HUES64 (cell line): ENCODE measurements around the gene ETFA.

ENCODE experiments used
- H3K27ac ChIP-seq: 2 replicates; pipeline ENCODE4 v1.7.0; 2013; ENCODE audit warnings: low read depth, low read length, inconsistent platforms
- H3K27me3 ChIP-seq: 2 replicates; pipeline ENCODE4 v1.6.1; 2013; ENCODE audit warnings: mild to moderate bottlenecking, low read length; ENCODE audit not compliant: insufficient read depth
- H3K36me3 ChIP-seq: 2 replicates; pipeline ENCODE4 v1.6.1; 2013; ENCODE audit warnings: mild to moderate bottlenecking, low read length; ENCODE audit not compliant: insufficient read depth
- H3K4me1 ChIP-seq: 2 replicates; pipeline ENCODE4 v1.6.1; 2013; ENCODE audit warnings: mild to moderate bottlenecking, low read length, moderate library complexity; ENCODE audit not compliant: insufficient read depth
- H3K4me3 ChIP-seq: 2 replicates; pipeline ENCODE4 v1.5.1; 2013; ENCODE audit warnings: mild to moderate bottlenecking, low read length, moderate library complexity
- H3K9ac ChIP-seq: 2 replicates; pipeline ENCODE4 v1.6.1; 2013; ENCODE audit warnings: mild to moderate bottlenecking, low read depth, low read length
- H3K9me3 ChIP-seq: 2 replicates; pipeline ENCODE4 v1.6.1; 2013; ENCODE audit warnings: low read depth, low read length; ENCODE audit not compliant: insufficient read depth
- WGBS: fragments of 150-250, 120-280 bp; methylation state at CpG from one replicate; pipeline ENCODE4 v1.1.7; 2013; ENCODE audit warnings: missing lambda C conversion rate; 5-methylcytosine and 5-hydroxymethylcytosine counted together

The ETFA gene

GRCh38 chr15:76234337-76234889, 76.9 kb downstream of the ETFA start:
- Histone ChIP-seq H3K9ac (no peak overlapping the region), H3K4me1 (peaks cover 15% of the 10 kb centered on the region), H3K4me3 (no peak overlapping the region), H3K27ac (no peak overlapping the region), H3K36me3 (peaks cover 7% of the 10 kb centered on the region; the same call in 1 of the 2 replicates), H3K9me3 (no peaks in the 10 kb centered on the region), H3K27me3 (no peaks in the 10 kb centered on the region)
- WGBS: 38% methylated on average over 4 of the region's 4 CpGs

GRCh38 chr15:76233921-76234320, 77.3 kb downstream of the ETFA start:
- 91% methylated on average over 1 of the region's 1 CpG for WGBS
- H3K27ac ChIP-seq: no peak overlapping the region
- H3K27me3 ChIP-seq: no peaks in the 10 kb centered on the region
- peaks cover 15% of the 10 kb centered on the region for H3K4me1 ChIP-seq
- no peaks in the 10 kb centered on the region for H3K9me3 ChIP-seq
- peaks cover 7% of the 10 kb centered on the region; the same call in 1 of the 2 replicates for H3K36me3 ChIP-seq
- H3K4me3 ChIP-seq: no peak overlapping the region
- H3K9ac ChIP-seq: no peak overlapping the region

GRCh38 chr15:76229266-76229665, 82.0 kb downstream of the ETFA start:
- no peaks in the 10 kb centered on the region for H3K9me3 ChIP-seq
- no peak overlapping the region for H3K4me3 ChIP-seq
- H3K36me3 ChIP-seq: peaks cover 22% of the 10 kb centered on the region
- peaks cover 6% of the 10 kb centered on the region for H3K4me1 ChIP-seq
- no peak overlapping the region for H3K27ac ChIP-seq
- no peaks in the 10 kb centered on the region for H3K27me3 ChIP-seq
- H3K9ac ChIP-seq: no peak overlapping the region
- WGBS: 40% methylated on average over 1 of the region's 1 CpG

DNA sequence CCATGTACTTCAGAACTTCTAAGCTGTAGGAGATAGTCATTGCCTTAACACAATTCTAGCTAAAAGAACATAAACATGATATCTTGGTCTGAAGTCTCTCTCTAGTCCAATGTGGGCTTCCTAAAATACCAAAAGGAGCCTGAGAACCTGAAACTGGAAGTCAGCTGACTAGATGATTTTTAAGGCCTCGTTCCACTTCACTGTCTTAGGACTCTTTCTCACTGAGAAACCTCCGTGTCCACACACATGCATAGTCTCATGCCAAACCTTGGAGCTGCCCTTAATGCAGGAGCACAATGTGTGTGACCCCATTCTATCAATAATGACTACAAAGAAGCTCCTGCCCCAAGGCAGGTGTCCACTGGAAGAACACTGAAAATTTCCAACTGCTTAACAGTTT, 87.7 kb downstream of the ETFA start:
- Histone ChIP-seq H3K27ac (no peak overlapping the region), H3K9me3 (peaks cover 3% of the 10 kb centered on the region; the same call in 1 of the 2 replicates), H3K36me3 (peaks cover 26% of the 10 kb centered on the region), H3K4me1 (no peaks in the 10 kb centered on the region), H3K27me3 (no peaks in the 10 kb centered on the region), H3K9ac (no peak overlapping the region), H3K4me3 (no peak overlapping the region)
- WGBS: 92% methylated on average over 2 of the region's 2 CpGs

DNA sequence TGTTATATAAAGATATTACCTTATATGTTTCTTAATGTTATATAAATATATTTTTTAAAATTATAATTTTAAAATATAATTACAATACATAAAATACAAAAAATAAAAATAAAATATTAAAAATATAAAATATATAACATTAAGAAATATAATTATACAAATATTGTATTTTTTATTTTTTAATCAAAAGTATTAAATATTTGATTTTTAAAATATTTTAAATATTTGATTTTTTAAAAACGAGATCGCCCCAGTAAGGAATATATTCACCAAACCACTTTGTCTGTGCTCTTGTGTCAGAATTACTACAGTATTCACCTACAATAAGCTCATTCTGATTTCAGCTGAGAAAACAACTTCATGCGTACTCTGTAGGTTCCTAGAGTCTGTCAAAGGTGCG, 89.1 kb downstream of the ETFA start:
- Histone ChIP-seq H3K9me3 (peaks cover 3% of the 10 kb centered on the region; the same call in 1 of the 2 replicates), H3K4me3 (no peak overlapping the region), H3K36me3 (peaks cover 23% of the 10 kb centered on the region)

GRCh38 chr15:76221085-76221767, 90.0 kb downstream of the ETFA start:
- H3K4me3 ChIP-seq: no peak overlapping the region
- no peak overlapping the region for H3K9ac ChIP-seq
- H3K9me3 ChIP-seq: peaks cover 3% of the 10 kb centered on the region; the same call in 1 of the 2 replicates
- WGBS: no CpG with 5 or more reads among the region's 1 CpG
- H3K36me3 ChIP-seq: peaks cover 23% of the 10 kb centered on the region
- no peaks in the 10 kb centered on the region for H3K27me3 ChIP-seq
- H3K27ac ChIP-seq: no peak overlapping the region
- no peaks in the 10 kb centered on the region for H3K4me1 ChIP-seq

More for the DNA sequence above, 89.1 kb downstream of the ETFA start:
- 94% methylated on average over 4 of the region's 4 CpGs for WGBS
- no peak overlapping the region for H3K9ac ChIP-seq
- no peak overlapping the region for H3K27ac ChIP-seq
- no peaks in the 10 kb centered on the region for H3K4me1 ChIP-seq
- H3K27me3 ChIP-seq: no peaks in the 10 kb centered on the region

- Histone ChIP-seq H3K27me3 (no peaks in the 10 kb centered on the region), H3K36me3 (peaks cover 23% of the 10 kb centered on the region), H3K4me3 (no peak overlapping the region), H3K27ac (no peak overlapping the region), H3K9me3 (peaks cover 3% of the 10 kb centered on the region; the same call in 1 of the 2 replicates), H3K9ac (no peak overlapping the region), H3K4me1 (no peaks in the 10 kb centered on the region)
- 98% methylated on average over 3 of the region's 5 CpGs for WGBS
Measured at GRCh38 chr15:76217882-76218217, 93.4 kb downstream of the ETFA start.

GRCh38 chr15:76217029-76217881, 94.0 kb downstream of the ETFA start:
- peaks cover 3% of the 10 kb centered on the region; the same call in 1 of the 2 replicates for H3K9me3 ChIP-seq
- H3K4me1 ChIP-seq: no peaks in the 10 kb centered on the region
- H3K27ac ChIP-seq: no peak overlapping the region
- H3K36me3 ChIP-seq: peaks cover 23% of the 10 kb centered on the region
- no peaks in the 10 kb centered on the region for H3K27me3 ChIP-seq
- no peak overlapping the region for H3K4me3 ChIP-seq
- H3K9ac ChIP-seq: no peak overlapping the region
- 95% methylated on average over 7 of the region's 7 CpGs for WGBS

GRCh38 chr15:76215634-76216033, 95.6 kb downstream of the ETFA start:
- H3K36me3 ChIP-seq: peaks cover 15% of the 10 kb centered on the region
- H3K4me3 ChIP-seq: no peak overlapping the region
- no peak overlapping the region for H3K27ac ChIP-seq
- H3K9me3 ChIP-seq: peaks cover 3% of the 10 kb centered on the region; the same call in 1 of the 2 replicates
- WGBS: 100% methylated on average over 1 of the region's 1 CpG
- no peaks in the 10 kb centered on the region for H3K4me1 ChIP-seq
- H3K9ac ChIP-seq: no peak overlapping the region
- H3K27me3 ChIP-seq: no peaks in the 10 kb centered on the region

- H3K4me3 ChIP-seq: no peak overlapping the region
- peaks cover 10% of the 10 kb centered on the region for H3K36me3 ChIP-seq
- no peak overlapping the region for H3K27ac ChIP-seq
- H3K27me3 ChIP-seq: no peaks in the 10 kb centered on the region
- WGBS: 95% methylated on average over 3 of the region's 3 CpGs
- no peak overlapping the region for H3K9ac ChIP-seq
- no peaks in the 10 kb centered on the region for H3K9me3 ChIP-seq
- no peaks in the 10 kb centered on the region for H3K4me1 ChIP-seq
Measured at GRCh38 chr15:76209942-76210341, 101.3 kb downstream of the ETFA start.

- Histone ChIP-seq H3K36me3 (peaks cover 9% of the 10 kb centered on the region), H3K27ac (no peak overlapping the region), H3K9me3 (no peaks in the 10 kb centered on the region), H3K4me3 (no peak overlapping the region), H3K4me1 (no peaks in the 10 kb centered on the region), H3K9ac (no peak overlapping the region), H3K27me3 (no peaks in the 10 kb centered on the region)
- WGBS: 92% methylated on average over 1 of the region's 1 CpG
Measured at GRCh38 chr15:76209523-76209922, 101.7 kb downstream of the ETFA start.
